HCT116 (cell line): Measurements from ENCODE around the gene KRT222.

Experiments used
- ELF1 ChIP-seq: IDR thresholded peaks from 2 replicates; pipeline ENCODE4 v1.6.1; 2012; ENCODE audit warnings: low read depth, borderline replicate concordance
- EZH2 ChIP-seq: fragments of 200-600 bp; sonication (generic); IDR thresholded peaks from 2 replicates; pipeline ENCODE4 v1.6.1; 2017; ENCODE audit warnings: antibody characterized with exemption, mixed run types
- EZH2phosphoT487 ChIP-seq: fragments of 200-600 bp; IDR thresholded peaks from 2 replicates; pipeline ENCODE4 v1.6.1; 2018; ENCODE audit warnings: antibody characterized with exemption, borderline replicate concordance
- FOSL1 ChIP-seq: IDR thresholded peaks from 2 replicates; pipeline ENCODE4 v1.6.1; 2012; ENCODE audit warnings: low read depth
- JUND ChIP-seq: IDR thresholded peaks from 2 replicates; pipeline ENCODE4 v1.6.1; 2012
- POLR2A ChIP-seq: IDR thresholded peaks from 2 replicates; pipeline ENCODE4 v1.7.0; 2011; ENCODE audit warnings: borderline replicate concordance; ENCODE audit not compliant: insufficient read depth, insufficient read length; ENCODE audit errors: extremely low read depth
- TF ChIP-seq, protein P1 (sequence below), 3 experiments: fragments of 200-600 bp in 1 of 3; sonication (generic) in 1 of 3; IDR thresholded peaks in 2 of 3; conservative IDR thresholded peaks in 1 of 3; 2 replicates each; pipeline ENCODE4 v1.5.1; 2012 to 2017; ENCODE audit warnings: low read depth in 2 of 3, low read length in 2 of 3, antibody characterized with exemption in 1 of 3, borderline replicate concordance in 1 of 3, control low read depth in 1 of 3, mild to moderate bottlenecking in 1 of 3, mixed read lengths in 1 of 3, mixed run types in 1 of 3, moderate library complexity in 1 of 3; ENCODE audit not compliant: insufficient read depth in 1 of 3
- TF ChIP-seq, protein P2 (sequence below): IDR thresholded peaks from 2 replicates; pipeline ENCODE4 v1.6.1; 2012; ENCODE audit warnings: low read depth
- TF ChIP-seq, protein P3 (sequence below): IDR thresholded peaks from 2 replicates; pipeline ENCODE4 v1.6.1; 2012

DNA sequence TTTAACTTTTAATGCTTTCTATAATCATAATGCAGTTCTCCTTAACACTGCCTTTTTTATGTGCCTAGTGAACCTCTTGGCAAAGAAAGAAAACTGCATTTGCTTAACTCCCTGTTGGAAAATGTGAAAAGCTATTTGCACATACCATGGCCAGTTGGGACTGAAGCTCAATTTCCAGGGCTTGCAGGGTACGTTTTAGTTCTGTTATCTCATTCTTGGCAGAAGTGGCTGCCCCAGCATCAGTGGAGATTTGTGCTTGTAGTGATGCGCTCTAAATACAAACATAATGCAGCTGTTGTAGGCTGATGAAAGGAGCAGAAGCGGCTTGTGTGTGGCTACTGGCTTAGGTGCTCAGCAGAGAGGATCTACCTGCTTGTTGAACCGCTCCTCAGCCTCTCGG is 34.9 kb upstream of the KRT222 start:
- TF ChIP-seq, protein P1, sequence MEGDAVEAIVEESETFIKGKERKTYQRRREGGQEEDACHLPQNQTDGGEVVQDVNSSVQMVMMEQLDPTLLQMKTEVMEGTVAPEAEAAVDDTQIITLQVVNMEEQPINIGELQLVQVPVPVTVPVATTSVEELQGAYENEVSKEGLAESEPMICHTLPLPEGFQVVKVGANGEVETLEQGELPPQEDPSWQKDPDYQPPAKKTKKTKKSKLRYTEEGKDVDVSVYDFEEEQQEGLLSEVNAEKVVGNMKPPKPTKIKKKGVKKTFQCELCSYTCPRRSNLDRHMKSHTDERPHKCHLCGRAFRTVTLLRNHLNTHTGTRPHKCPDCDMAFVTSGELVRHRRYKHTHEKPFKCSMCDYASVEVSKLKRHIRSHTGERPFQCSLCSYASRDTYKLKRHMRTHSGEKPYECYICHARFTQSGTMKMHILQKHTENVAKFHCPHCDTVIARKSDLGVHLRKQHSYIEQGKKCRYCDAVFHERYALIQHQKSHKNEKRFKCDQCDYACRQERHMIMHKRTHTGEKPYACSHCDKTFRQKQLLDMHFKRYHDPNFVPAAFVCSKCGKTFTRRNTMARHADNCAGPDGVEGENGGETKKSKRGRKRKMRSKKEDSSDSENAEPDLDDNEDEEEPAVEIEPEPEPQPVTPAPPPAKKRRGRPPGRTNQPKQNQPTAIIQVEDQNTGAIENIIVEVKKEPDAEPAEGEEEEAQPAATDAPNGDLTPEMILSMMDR (IDR thresholded peaks at IDR 0.05 in 2 of 3, conservative IDR thresholded peaks at IDR 0.05 in 1 of 3; ENCODE audit: borderline replicate concordance in 1 of 3, insufficient read depth in 1 of 3, low read depth in 2 of 3, low read length in 2 of 3) = no peak
- TF ChIP-seq POLR2A (no peak), FOSL1 (no peak), EZH2phosphoT487 (no peak), EZH2 (no peak), JUND (no peak), ELF1 (no peak)
- TF ChIP-seq, protein P2, sequence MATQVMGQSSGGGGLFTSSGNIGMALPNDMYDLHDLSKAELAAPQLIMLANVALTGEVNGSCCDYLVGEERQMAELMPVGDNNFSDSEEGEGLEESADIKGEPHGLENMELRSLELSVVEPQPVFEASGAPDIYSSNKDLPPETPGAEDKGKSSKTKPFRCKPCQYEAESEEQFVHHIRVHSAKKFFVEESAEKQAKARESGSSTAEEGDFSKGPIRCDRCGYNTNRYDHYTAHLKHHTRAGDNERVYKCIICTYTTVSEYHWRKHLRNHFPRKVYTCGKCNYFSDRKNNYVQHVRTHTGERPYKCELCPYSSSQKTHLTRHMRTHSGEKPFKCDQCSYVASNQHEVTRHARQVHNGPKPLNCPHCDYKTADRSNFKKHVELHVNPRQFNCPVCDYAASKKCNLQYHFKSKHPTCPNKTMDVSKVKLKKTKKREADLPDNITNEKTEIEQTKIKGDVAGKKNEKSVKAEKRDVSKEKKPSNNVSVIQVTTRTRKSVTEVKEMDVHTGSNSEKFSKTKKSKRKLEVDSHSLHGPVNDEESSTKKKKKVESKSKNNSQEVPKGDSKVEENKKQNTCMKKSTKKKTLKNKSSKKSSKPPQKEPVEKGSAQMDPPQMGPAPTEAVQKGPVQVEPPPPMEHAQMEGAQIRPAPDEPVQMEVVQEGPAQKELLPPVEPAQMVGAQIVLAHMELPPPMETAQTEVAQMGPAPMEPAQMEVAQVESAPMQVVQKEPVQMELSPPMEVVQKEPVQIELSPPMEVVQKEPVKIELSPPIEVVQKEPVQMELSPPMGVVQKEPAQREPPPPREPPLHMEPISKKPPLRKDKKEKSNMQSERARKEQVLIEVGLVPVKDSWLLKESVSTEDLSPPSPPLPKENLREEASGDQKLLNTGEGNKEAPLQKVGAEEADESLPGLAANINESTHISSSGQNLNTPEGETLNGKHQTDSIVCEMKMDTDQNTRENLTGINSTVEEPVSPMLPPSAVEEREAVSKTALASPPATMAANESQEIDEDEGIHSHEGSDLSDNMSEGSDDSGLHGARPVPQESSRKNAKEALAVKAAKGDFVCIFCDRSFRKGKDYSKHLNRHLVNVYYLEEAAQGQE = no peak
- TF ChIP-seq, protein P3, sequence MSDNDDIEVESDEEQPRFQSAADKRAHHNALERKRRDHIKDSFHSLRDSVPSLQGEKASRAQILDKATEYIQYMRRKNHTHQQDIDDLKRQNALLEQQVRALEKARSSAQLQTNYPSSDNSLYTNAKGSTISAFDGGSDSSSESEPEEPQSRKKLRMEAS = no peak
